Muscle layer of colon (tissue), 2 donors: ENCODE measurements around the gene ROBO1.

Experiments
- H3K27ac ChIP-seq: one replicate; pipeline ENCODE4 v1.7.0; 2013; ENCODE audit warnings: low read depth, mild to moderate bottlenecking, low read length, moderate library complexity
- H3K27me3 ChIP-seq, 2 donors: one replicate each; pipeline ENCODE4 v1.7.0; 2013; ENCODE audit warnings: low read length in 2 of 2, mild to moderate bottlenecking in 2 of 2; ENCODE audit not compliant: insufficient read depth in 2 of 2, control insufficient read depth in 1 of 2
- H3K36me3 ChIP-seq: one replicate; pipeline ENCODE4 v1.7.0; 2013; ENCODE audit warnings: mild to moderate bottlenecking, low read length; ENCODE audit not compliant: insufficient read depth
- H3K4me1 ChIP-seq: one replicate; pipeline ENCODE4 v1.7.0; 2013; ENCODE audit warnings: mild to moderate bottlenecking, low read length; ENCODE audit not compliant: insufficient read depth
- H3K4me3 ChIP-seq, 2 donors: one replicate each; pipeline ENCODE4 v1.7.0; 2013; ENCODE audit warnings: low read length in 2 of 2, low read depth in 1 of 2, mild to moderate bottlenecking in 1 of 2, moderate library complexity in 1 of 2
- H3K9ac ChIP-seq: one replicate; pipeline ENCODE4 v1.7.0; 2013; ENCODE audit warnings: low read length
- H3K9me3 ChIP-seq: one replicate; pipeline ENCODE4 v1.7.0; 2013; ENCODE audit warnings: mild to moderate bottlenecking, low read length
- donor health status: abdominal sarcoma.
- donor health status: Adenocarcinoma of cecum.

Gene ROBO1

DNA sequence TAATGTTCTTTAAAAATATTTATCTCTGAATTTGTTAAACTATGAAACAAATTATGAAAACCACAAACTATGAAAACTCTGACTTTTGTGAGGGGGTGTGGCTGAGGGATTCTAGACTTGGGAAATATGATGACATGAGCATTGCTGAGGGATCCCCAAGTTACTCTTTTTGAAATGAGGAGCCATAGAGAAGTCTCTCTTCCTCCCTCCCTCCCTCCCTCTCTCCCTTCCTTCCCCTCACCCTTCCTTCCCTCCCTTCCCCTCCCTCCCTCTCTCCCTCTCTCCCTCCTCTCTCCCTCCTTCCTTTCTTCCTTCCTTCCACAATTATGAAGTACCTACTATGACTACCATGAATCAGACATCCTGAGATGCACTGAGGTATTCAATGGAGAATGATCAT is 673.1 kb downstream of the ROBO1 start:
- Histone ChIP-seq H3K27ac (no peak overlapping the region), H3K36me3 (no peaks in the 10 kb centered on the region), H3K27me3 (no peaks in the 10 kb centered on the region), H3K4me1 (no peaks in the 10 kb centered on the region), H3K9ac (no peak overlapping the region), H3K4me3 (no peak overlapping the region), H3K9me3 (no peaks in the 10 kb centered on the region)

GRCh38 chr3:79086514-79086913 is 681.3 kb downstream of the ROBO1 start:
- H3K36me3 ChIP-seq: no peaks in the 10 kb centered on the region

DNA sequence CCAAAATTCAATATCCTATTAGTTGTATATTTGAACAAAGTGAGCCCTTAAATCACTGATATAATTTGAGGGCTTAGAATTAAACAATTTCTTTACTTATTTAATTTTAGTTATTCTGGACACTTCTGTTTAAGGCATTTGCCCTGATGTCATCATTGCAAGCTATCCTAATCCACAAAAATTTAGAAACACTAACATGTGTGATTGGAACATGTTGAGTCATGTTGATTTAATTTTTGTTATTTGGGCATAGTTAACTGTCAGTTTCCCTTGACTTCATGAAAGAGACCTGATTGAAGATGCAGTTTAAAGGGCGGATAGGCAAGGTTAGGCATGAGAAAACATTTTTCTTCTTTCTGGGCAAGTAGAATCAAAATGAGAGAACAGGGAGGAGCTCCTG is 682.6 kb downstream of the ROBO1 start:
- Histone ChIP-seq H3K9ac (no peak overlapping the region), H3K27ac (no peak overlapping the region), H3K9me3 (no peaks in the 10 kb centered on the region), H3K4me1 (no peaks in the 10 kb centered on the region), H3K4me3 (no peak overlapping the region), H3K36me3 (no peaks in the 10 kb centered on the region), H3K27me3 (no peaks in the 10 kb centered on the region)

More at GRCh38 chr3:79086514-79086913, 681.3 kb downstream of the ROBO1 start:
- Histone ChIP-seq H3K4me1 (no peaks in the 10 kb centered on the region), H3K27ac (no peak overlapping the region), H3K9ac (no peak overlapping the region), H3K9me3 (no peaks in the 10 kb centered on the region), H3K4me3 (no peak overlapping the region), H3K27me3 (no peaks in the 10 kb centered on the region)

GRCh38 chr3:79081335-79081734 is 686.5 kb downstream of the ROBO1 start:
- Histone ChIP-seq H3K27ac (no peak overlapping the region), H3K4me3 (no peak overlapping the region), H3K4me1 (no peaks in the 10 kb centered on the region), H3K36me3 (no peaks in the 10 kb centered on the region), H3K27me3 (no peaks in the 10 kb centered on the region), H3K9me3 (no peaks in the 10 kb centered on the region), H3K9ac (no peak overlapping the region)

DNA sequence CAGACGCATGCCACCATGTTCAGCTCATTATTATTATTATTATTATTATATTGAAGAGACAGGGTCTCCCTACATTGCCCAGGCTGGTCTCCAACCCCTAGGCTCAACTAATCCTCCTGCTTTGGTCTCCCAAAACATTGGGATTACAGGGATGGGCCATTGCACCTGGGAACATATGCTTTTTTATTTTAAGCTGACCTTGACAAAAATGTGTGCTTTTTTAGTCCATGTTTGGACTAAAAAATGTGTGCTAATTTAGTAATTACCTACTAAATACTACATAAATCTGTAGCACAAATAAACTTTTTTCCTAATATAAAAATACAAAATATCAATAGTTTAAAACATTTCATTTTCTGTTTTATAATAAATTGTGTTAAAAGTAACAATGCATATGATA is 693.2 kb downstream of the ROBO1 start:
- Histone ChIP-seq H3K4me3 (no peak overlapping the region), H3K27ac (no peak overlapping the region)

DNA sequence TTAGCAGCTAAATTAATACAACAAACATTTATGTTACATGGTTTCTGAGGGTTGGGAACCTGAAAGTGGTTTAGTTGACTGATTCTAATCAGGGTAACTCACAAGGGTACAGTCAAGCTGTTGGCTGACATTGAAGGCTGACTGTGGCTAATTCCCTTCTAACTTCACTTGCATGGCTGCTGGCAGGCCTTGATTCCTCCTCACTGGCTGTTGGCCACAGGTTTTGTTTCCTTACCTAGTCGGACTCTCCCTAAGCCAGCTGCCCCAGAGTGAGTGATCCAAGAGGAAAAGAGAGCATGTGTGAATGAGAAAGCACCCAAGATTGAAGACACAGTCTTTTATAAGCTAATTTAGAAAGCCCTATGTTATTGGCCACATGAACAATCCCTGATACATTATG is 700.1 kb downstream of the ROBO1 start:
- Histone ChIP-seq H3K9ac (no peak overlapping the region), H3K4me3 (no peak overlapping the region), H3K4me1 (no peaks in the 10 kb centered on the region), H3K9me3 (no peaks in the 10 kb centered on the region), H3K27me3 (no peaks in the 10 kb centered on the region), H3K27ac (no peak overlapping the region), H3K36me3 (no peaks in the 10 kb centered on the region)

More for the DNA sequence above, 693.2 kb downstream of the ROBO1 start:
- Histone ChIP-seq H3K9me3 (no peaks in the 10 kb centered on the region), H3K9ac (no peak overlapping the region), H3K27me3 (no peaks in the 10 kb centered on the region), H3K4me1 (no peaks in the 10 kb centered on the region), H3K36me3 (no peaks in the 10 kb centered on the region)

DNA sequence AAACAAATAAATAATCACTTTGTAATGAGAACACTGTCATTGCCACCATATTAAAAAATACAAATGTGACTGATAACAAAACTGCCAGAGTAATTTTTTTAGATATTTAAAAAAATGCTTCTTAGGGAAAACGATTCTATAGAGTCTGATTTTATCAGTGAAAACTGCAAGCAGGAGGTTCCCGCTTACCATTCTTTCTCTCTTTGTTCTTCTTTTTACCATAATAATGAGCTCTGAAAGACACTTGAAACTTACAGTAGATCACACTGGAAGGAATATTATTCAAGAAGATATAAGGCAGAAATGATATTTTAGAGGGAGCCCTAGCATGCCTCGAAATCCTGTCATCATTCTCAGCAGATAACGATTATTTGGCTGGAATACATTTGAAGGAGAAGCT is 701.3 kb downstream of the ROBO1 start:
- Histone ChIP-seq H3K4me1 (no peaks in the 10 kb centered on the region), H3K9ac (no peak overlapping the region), H3K36me3 (no peaks in the 10 kb centered on the region), H3K9me3 (no peaks in the 10 kb centered on the region), H3K4me3 (no peak overlapping the region), H3K27me3 (no peaks in the 10 kb centered on the region), H3K27ac (no peak overlapping the region)

DNA sequence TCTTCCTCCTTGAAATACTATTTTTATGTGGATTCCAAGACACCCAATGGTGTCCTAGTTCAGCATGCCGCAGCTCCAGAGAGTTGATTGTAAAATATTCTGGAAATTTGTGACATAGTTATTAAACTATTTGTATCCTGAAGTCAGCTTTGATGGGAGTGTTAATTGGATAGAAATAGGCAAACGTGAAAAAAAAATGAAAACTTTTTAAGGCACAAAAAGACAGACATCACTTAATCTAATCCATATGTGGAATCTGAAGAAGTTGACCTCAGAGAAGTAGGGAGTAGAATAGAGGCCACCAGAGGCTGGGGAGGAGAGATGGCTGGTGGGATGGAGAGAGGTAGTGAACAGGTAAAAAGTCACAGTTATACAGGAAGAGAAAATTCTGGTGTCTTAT is 704.2 kb downstream of the ROBO1 start:
- Histone ChIP-seq H3K9me3 (no peaks in the 10 kb centered on the region), H3K4me3 (no peak overlapping the region), H3K27me3 (no peaks in the 10 kb centered on the region), H3K36me3 (no peaks in the 10 kb centered on the region), H3K4me1 (no peaks in the 10 kb centered on the region), H3K9ac (no peak overlapping the region), H3K27ac (no peak overlapping the region)

- no peak overlapping the region for H3K27ac ChIP-seq
- H3K36me3 ChIP-seq: no peaks in the 10 kb centered on the region
- H3K9ac ChIP-seq: no peak overlapping the region
- H3K27me3 ChIP-seq: no peaks in the 10 kb centered on the region
- H3K4me1 ChIP-seq: no peaks in the 10 kb centered on the region
- H3K9me3 ChIP-seq: no peaks in the 10 kb centered on the region
- H3K4me3 ChIP-seq: no peak overlapping the region
Measured at GRCh38 chr3:79057756-79058155, 710.0 kb downstream of the ROBO1 start.

GRCh38 chr3:79056498-79056897 is 711.3 kb downstream of the ROBO1 start:
- Histone ChIP-seq H3K27ac (no peak overlapping the region), H3K36me3 (no peaks in the 10 kb centered on the region), H3K9me3 (no peaks in the 10 kb centered on the region)

GRCh38 chr3:79052054-79052681 is 715.6 kb downstream of the ROBO1 start:
- H3K4me3 ChIP-seq: no peak overlapping the region
- no peaks in the 10 kb centered on the region for H3K36me3 ChIP-seq
- H3K9ac ChIP-seq: no peak overlapping the region
- no peaks in the 10 kb centered on the region for H3K27me3 ChIP-seq
- no peaks in the 10 kb centered on the region for H3K9me3 ChIP-seq
- H3K27ac ChIP-seq: no peak overlapping the region
- no peaks in the 10 kb centered on the region for H3K4me1 ChIP-seq

More at GRCh38 chr3:79056498-79056897, 711.3 kb downstream of the ROBO1 start:
- no peaks in the 10 kb centered on the region for H3K4me1 ChIP-seq
- H3K4me3 ChIP-seq: no peak overlapping the region
- no peak overlapping the region for H3K9ac ChIP-seq
- H3K27me3 ChIP-seq: no peaks in the 10 kb centered on the region

- Histone ChIP-seq H3K9me3 (no peaks in the 10 kb centered on the region), H3K9ac (no peak overlapping the region), H3K27me3 (no peaks in the 10 kb centered on the region), H3K4me1 (no peaks in the 10 kb centered on the region), H3K36me3 (no peaks in the 10 kb centered on the region), H3K27ac (no peak overlapping the region), H3K4me3 (no peak overlapping the region)
Measured at GRCh38 chr3:79047581-79047980, 720.2 kb downstream of the ROBO1 start.
